DOHH2 (cell line): ENCODE data around the gene WWC1.

Source experiments
- H3F3A ChIP-seq: fragments of 200-600 bp; sonication (generic), shearing (Covaris generic); 2 replicates; pipeline ENCODE4 v1.6.0; 2016; ENCODE audit warnings: antibody characterized with exemption, mild to moderate bottlenecking; ENCODE audit not compliant: control insufficient read depth, insufficient read depth
- H3K27ac ChIP-seq: fragments of 200-600 bp; sonication (generic); 2 replicates; pipeline ENCODE4 v1.5.1; 2014; ENCODE audit warnings: low read depth, mild to moderate bottlenecking, low read length, moderate library complexity
- H3K27me3 ChIP-seq: fragments of 200-600 bp; sonication (generic); 2 replicates; pipeline ENCODE4 v1.6.1; 2014; ENCODE audit warnings: mild to moderate bottlenecking, low read length, mixed read lengths; ENCODE audit not compliant: control insufficient read depth
- H3K36me3 ChIP-seq: fragments of 200-600 bp; sonication (generic); 2 replicates; pipeline ENCODE4 v1.6.1; 2014; ENCODE audit warnings: mild to moderate bottlenecking, low read length, moderate library complexity, mixed read lengths; ENCODE audit not compliant: control insufficient read depth
- H3K4me1 ChIP-seq: fragments of 200-600 bp; sonication (generic); 2 replicates; pipeline ENCODE4 v1.6.1; 2014; ENCODE audit warnings: mild to moderate bottlenecking, low read length, mixed read lengths; ENCODE audit not compliant: control insufficient read depth
- H3K4me2 ChIP-seq: fragments of 200-600 bp; sonication (generic); 2 replicates; pipeline ENCODE4 v1.6.0; 2014; ENCODE audit warnings: mild to moderate bottlenecking, low read length, moderate library complexity
- H3K4me3 ChIP-seq: fragments of 200-600 bp; sonication (generic); 2 replicates; pipeline ENCODE4 v1.5.1; 2014; ENCODE audit warnings: mild to moderate bottlenecking, low read length, mixed read lengths
- H3K79me2 ChIP-seq: fragments of 200-600 bp; sonication (generic); 2 replicates; pipeline ENCODE4 v1.6.1; 2014; ENCODE audit warnings: mild to moderate bottlenecking, low read length, mixed read lengths; ENCODE audit not compliant: control insufficient read depth
- H3K9me2 ChIP-seq: fragments of 200-600 bp; sonication (generic); replicated peaks from 2 replicates; pipeline ENCODE4 v1.6.1; 2014; ENCODE audit warnings: mild to moderate bottlenecking, low read length, mixed read lengths; ENCODE audit not compliant: control insufficient read depth
- H3K9me3 ChIP-seq: fragments of 200-600 bp; sonication (generic); 2 replicates; pipeline ENCODE4 v1.6.1; 2014; ENCODE audit warnings: antibody characterized with exemption, low read length, mixed read lengths; ENCODE audit not compliant: control insufficient read depth, insufficient read depth
- H4K20me1 ChIP-seq: fragments of 200-600 bp; sonication (generic); 2 replicates; pipeline ENCODE4 v1.6.0; 2014; ENCODE audit warnings: low read depth, mild to moderate bottlenecking, antibody characterized with exemption, low read length, moderate library complexity; ENCODE audit not compliant: control insufficient read depth, insufficient read depth
- EZH2phosphoT487 ChIP-seq: fragments of 200-600 bp; sonication (generic); IDR thresholded peaks from 2 replicates; pipeline ENCODE4 v1.6.1; 2017; ENCODE audit warnings: borderline replicate concordance, mild to moderate bottlenecking, antibody characterized with exemption, low read length, moderate library complexity, mixed read lengths
- TF ChIP-seq, protein P1 (sequence below): fragments of 200-600 bp; sonication (generic); IDR thresholded peaks from one replicate; pipeline ENCODE4 v1.5.1; 2014; ENCODE audit warnings: antibody characterized with exemption, mild to moderate bottlenecking, low read depth, low read length; ENCODE audit not compliant: poor library complexity, severe bottlenecking

Gene WWC1

DNA sequence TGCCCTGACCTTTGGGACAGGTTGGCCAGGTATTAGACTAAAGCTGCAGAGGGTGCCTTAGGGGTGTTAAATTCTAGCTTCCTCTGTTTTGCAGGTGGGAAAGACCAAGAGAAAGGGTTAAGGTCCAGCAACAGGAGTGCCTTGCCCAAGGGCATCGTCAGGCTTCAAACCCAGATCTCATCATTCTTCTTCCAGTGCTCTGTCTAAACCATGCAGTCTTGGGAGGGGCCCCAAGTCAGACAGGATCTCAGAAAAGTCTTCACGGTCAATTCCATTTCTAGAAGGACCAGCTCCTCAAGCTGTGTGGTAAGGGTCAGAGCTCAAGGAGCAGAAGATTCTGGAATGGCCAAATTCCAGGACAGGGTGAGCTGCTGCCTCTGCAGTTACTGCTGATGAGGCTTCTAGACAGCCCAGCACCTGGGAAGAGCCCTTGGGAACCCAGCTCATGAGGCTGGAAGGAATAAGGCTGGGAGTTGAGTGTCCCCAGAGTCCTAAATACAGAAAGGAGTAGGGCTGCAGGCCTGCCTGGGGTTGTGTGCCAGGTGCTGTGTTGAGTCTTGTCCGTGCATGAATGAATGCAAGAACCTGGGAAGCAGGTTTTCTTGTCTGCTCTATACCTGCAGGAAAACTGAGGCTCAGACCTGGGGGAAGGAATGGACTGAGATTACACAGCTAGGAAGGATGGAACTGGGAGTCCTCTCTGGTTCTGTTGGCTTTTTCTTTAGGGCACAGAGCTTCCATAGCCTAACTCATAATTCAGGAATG, 69.3 kb downstream of the WWC1 start:
- H3K27me3 ChIP-seq, result no peaks in the 10 kb centered on the region
- H3K9me3 ChIP-seq, result no peaks in the 10 kb centered on the region
- H4K20me1 ChIP-seq, result no peaks in the 10 kb centered on the region
- H3K4me2 ChIP-seq, result no peak overlapping the region
- no peak for TF ChIP-seq EZH2phosphoT487
- TF ChIP-seq, protein P1, sequence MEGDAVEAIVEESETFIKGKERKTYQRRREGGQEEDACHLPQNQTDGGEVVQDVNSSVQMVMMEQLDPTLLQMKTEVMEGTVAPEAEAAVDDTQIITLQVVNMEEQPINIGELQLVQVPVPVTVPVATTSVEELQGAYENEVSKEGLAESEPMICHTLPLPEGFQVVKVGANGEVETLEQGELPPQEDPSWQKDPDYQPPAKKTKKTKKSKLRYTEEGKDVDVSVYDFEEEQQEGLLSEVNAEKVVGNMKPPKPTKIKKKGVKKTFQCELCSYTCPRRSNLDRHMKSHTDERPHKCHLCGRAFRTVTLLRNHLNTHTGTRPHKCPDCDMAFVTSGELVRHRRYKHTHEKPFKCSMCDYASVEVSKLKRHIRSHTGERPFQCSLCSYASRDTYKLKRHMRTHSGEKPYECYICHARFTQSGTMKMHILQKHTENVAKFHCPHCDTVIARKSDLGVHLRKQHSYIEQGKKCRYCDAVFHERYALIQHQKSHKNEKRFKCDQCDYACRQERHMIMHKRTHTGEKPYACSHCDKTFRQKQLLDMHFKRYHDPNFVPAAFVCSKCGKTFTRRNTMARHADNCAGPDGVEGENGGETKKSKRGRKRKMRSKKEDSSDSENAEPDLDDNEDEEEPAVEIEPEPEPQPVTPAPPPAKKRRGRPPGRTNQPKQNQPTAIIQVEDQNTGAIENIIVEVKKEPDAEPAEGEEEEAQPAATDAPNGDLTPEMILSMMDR, result no peak
- H3K4me1 ChIP-seq, result no peaks in the 10 kb centered on the region
- H3K79me2 ChIP-seq, result no peaks in the 10 kb centered on the region
- H3F3A ChIP-seq, result no peaks in the 10 kb centered on the region
- H3K36me3 ChIP-seq, result no peaks in the 10 kb centered on the region
- H3K4me3 ChIP-seq, result no peak overlapping the region
- no peaks in the 10 kb centered on the region for H3K9me2 ChIP-seq
- H3K27ac ChIP-seq, result no peak overlapping the region

DNA sequence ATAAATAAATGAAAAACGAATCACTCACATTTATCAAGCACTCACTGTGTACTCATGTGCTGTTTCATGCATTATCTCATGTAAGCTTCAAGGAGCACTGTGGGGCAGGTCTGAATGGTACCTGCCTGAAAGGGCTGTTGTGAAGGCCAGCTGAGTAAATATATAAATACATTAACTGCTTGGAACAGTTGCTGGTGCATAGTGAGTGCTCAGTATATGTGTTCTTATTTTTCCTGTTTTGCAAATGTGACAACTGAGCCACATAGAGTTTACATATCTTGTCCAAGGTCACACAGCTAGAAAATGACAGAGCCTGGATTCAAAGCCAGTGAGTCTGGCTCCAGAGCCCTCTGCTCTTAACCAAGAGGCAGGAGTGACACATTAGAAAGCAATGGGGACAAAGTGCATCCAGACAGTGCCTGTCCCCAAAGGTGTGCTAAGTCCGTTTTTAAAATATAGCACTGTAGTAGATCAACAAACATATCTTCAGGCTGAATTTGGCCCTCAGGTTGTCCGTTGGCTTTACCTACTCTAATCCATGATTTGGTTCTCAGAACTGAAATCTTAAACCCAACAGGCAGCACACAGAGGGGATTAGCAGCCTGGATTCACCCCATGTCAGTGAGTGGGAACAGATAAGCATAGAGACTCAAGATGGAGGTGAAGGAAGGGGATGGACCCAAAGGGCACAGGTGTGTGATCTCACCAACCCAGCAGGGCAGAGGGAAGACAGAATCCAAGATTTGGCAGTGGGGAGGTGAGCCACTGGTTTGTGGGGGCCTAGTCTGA, 70.8 kb downstream of the WWC1 start:
- no peak for TF ChIP-seq EZH2phosphoT487
- TF ChIP-seq, protein P1, result no peak
- H3K36me3 ChIP-seq, result no peaks in the 10 kb centered on the region
- no peak overlapping the region for H3K4me3 ChIP-seq
- no peaks in the 10 kb centered on the region for H3K4me1 ChIP-seq
- H3K27ac ChIP-seq, result no peak overlapping the region
- no peaks in the 10 kb centered on the region for H3K9me3 ChIP-seq
- H4K20me1 ChIP-seq, result no peaks in the 10 kb centered on the region
- H3K4me2 ChIP-seq, result no peak overlapping the region
- H3K9me2 ChIP-seq, result no peaks in the 10 kb centered on the region
- H3K27me3 ChIP-seq, result no peaks in the 10 kb centered on the region
- no peaks in the 10 kb centered on the region for H3K79me2 ChIP-seq
- H3F3A ChIP-seq, result no peaks in the 10 kb centered on the region

DNA sequence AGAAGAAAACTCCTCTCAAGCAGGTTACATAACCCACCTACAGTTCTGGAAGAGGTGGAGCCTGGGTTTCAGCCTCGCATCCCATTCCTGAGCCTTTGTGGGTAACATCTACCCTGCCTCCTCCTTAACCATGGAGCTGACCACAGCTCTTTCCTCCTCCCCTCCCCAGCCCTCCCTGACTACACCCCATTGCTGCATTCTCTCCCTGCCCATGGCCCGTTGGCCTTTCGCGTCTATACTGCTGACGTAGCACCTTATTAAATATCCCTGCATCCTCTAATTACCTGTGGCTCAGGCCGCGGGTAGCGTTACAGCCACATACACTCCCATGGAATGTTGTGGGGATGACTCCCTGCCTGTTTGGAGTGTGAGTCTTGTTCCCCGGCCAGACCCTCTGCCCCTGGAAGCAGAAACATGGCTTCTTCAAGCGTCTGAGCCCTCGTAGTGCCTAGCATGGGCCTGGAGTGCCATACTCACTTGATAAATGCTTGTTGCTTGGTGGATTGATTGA, 72.8 kb downstream of the WWC1 start:
- no peak overlapping the region for H3K27ac ChIP-seq
- TF ChIP-seq, protein P1, result no peak
- no peak for TF ChIP-seq EZH2phosphoT487
- H3K79me2 ChIP-seq, result no peaks in the 10 kb centered on the region
- no peaks in the 10 kb centered on the region for H3K36me3 ChIP-seq
- H3K27me3 ChIP-seq, result no peaks in the 10 kb centered on the region
- H3K4me2 ChIP-seq, result no peak overlapping the region
- no peaks in the 10 kb centered on the region for H4K20me1 ChIP-seq
- H3K9me3 ChIP-seq, result no peaks in the 10 kb centered on the region
- H3K9me2 ChIP-seq, result no peaks in the 10 kb centered on the region
- H3K4me3 ChIP-seq, result no peak overlapping the region
- H3K4me1 ChIP-seq, result no peaks in the 10 kb centered on the region
- H3F3A ChIP-seq, result no peaks in the 10 kb centered on the region
